HEK293T (cell line): ENCODE data around the gene APEX2.

Experiments
- BHLHE40 ChIP-seq: fragments of 450-650 bp; IDR thresholded peaks from 2 replicates; pipeline ENCODE4 v1.6.1; 2016; ENCODE audit warnings: mild to moderate bottlenecking, moderate library complexity, borderline replicate concordance
- CTBP1 ChIP-seq: fragments of 450-650 bp; IDR thresholded peaks from 2 replicates; pipeline ENCODE4 v1.6.1; 2016; ENCODE audit warnings: borderline replicate concordance
- ELF4 ChIP-seq: fragments of 450-650 bp; IDR thresholded peaks from 2 replicates; pipeline ENCODE4 v1.6.1; 2017; ENCODE audit warnings: antibody characterized with exemption
- FOXA1 ChIP-seq: fragments of 450-650 bp; IDR thresholded peaks from 2 replicates; pipeline ENCODE4 v1.6.1; 2016; ENCODE audit warnings: mild to moderate bottlenecking
- FOXK2 ChIP-seq: fragments of 450-650 bp; IDR thresholded peaks from 2 replicates; pipeline ENCODE4 v1.6.1; 2016; ENCODE audit warnings: mild to moderate bottlenecking
- FOXM1 ChIP-seq: fragments of 450-650 bp; IDR thresholded peaks from 2 replicates; pipeline ENCODE4 v1.6.1; 2017; ENCODE audit warnings: mild to moderate bottlenecking, borderline replicate concordance
- HDGF ChIP-seq: fragments of 450-650 bp; IDR thresholded peaks from 2 replicates; pipeline ENCODE4 v1.6.1; 2017; ENCODE audit warnings: antibody characterized with exemption, borderline replicate concordance
- L3MBTL2 ChIP-seq: fragments of 450-650 bp; conservative IDR thresholded peaks from 2 replicates; pipeline ENCODE4 v1.6.1; 2016; ENCODE audit warnings: mild to moderate bottlenecking
- LEF1 ChIP-seq: fragments of 450-650 bp; IDR thresholded peaks from 2 replicates; pipeline ENCODE4 v1.6.1; 2017; ENCODE audit warnings: mild to moderate bottlenecking, borderline replicate concordance
- SP1 ChIP-seq: fragments of 450-650 bp; IDR thresholded peaks from 2 replicates; pipeline ENCODE4 v1.6.1; 2017
- ZNF384 ChIP-seq: fragments of 450-650 bp; IDR thresholded peaks from 2 replicates; pipeline ENCODE4 v1.6.1; 2016

DNA sequence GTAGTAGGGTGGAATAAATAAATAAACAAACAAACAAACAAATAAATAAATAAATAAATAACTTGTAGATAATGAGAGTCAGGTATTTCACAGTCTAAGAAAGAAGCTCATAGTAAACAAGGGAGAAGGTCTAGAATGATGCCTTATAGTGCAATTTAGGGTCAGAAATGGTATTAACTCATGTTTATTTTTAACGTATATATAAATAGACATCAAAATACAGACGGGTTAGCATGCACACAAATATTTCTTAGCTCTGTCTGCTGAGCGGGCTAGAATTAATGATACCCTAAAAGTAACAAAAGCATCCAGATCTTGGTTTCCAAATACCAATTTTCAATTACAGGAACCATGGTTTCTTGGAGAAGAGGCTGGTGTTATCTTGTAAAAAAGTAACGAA lies 22.8 kb upstream of the APEX2 start:
- no peak for TF ChIP-seq FOXM1
- no peak for TF ChIP-seq SP1
- no peak for TF ChIP-seq HDGF
- TF ChIP-seq FOXK2: no peak
- TF ChIP-seq LEF1: no peak
- no peak for TF ChIP-seq L3MBTL2
- no peak for TF ChIP-seq BHLHE40
- TF ChIP-seq ELF4: no peak
- no peak for TF ChIP-seq CTBP1
- TF ChIP-seq FOXA1: no peak
- no peak for TF ChIP-seq ZNF384
